Calu3 (cell line): ENCODE data around the gene TSC22D3. TPM values are rescaled to one million over a fixed set of nuclear protein-coding genes. Genes with fewer than 3 reads are reported as not detected.
A peak's percentile ranks its signal among the peaks of the same experiment; 100 is the strongest.

Source experiments
- BruUV-seq: library from RNA; stranded (reverse); fragments of 400-500 nt; replicated peaks from 2 replicates; lab custom pipeline; 2021; lab: Mats Ljungman, UMichigan
- CTCF ChIA-PET: fragments of 300-600 bp; sonication (Branson Sonifier 250); formaldehyde crosslinking; loops from one replicate; lab custom pipeline; 2022; ENCODE audit warnings: antibody characterized with exemption; lab: Charles Lee
- DNase-seq: peaks from one replicate; pipeline ENCODE4 v3.0.0; 2022
- H3K27ac Mint-ChIP-seq: one replicate; pipeline ENCODE4 v1.8.0; 2022; ENCODE audit warnings: mixed read lengths; ENCODE audit not compliant: unreplicated experiment
- H3K27me3 Mint-ChIP-seq: one replicate; pipeline ENCODE4 v1.8.0; 2022; ENCODE audit warnings: mixed read lengths; ENCODE audit not compliant: unreplicated experiment
- H3K36me3 Mint-ChIP-seq: one replicate; pipeline ENCODE4 v1.8.0; 2022; ENCODE audit warnings: mild to moderate bottlenecking, moderate library complexity, mixed read lengths; ENCODE audit not compliant: insufficient read depth, unreplicated experiment
- H3K4me1 Mint-ChIP-seq: one replicate; pipeline ENCODE4 v1.8.0; 2022; ENCODE audit warnings: mild to moderate bottlenecking, low read depth, mixed read lengths; ENCODE audit not compliant: unreplicated experiment
- H3K4me3 Mint-ChIP-seq: one replicate; pipeline ENCODE4 v1.8.0; 2022; ENCODE audit warnings: mild to moderate bottlenecking, low read depth, moderate library complexity, mixed read lengths; ENCODE audit not compliant: unreplicated experiment
- H3K9me3 Mint-ChIP-seq: one replicate; pipeline ENCODE4 v1.8.0; 2022; ENCODE audit warnings: low read depth, mixed read lengths; ENCODE audit not compliant: unreplicated experiment
- CTCF ChIP-seq: fragments of 200-600 bp; IDR thresholded peaks from one replicate; pipeline ENCODE4 v1.8.0; 2022; ENCODE audit warnings: antibody characterized with exemption; ENCODE audit not compliant: unreplicated experiment
- intact Hi-C: fragments of 100-400 bp; cut with micrococcal nuclease; formaldehyde crosslinking; loops from one replicate; pipeline ENCODE4 v1.10.0; 2022; ENCODE audit not compliant: unreplicated experiment
- total RNA-seq: library from RNA; stranded (reverse); gene quantifications from 2 replicates; pipeline ENCODE4 v1.2.3, GENCODE V29; 2022

Gene TSC22D3
- total RNA-seq, 1 experiment from 2014 or later: 48.3 TPM

GRCh38 chrX:107750861-107751445 is 24.6 kb downstream of the TSC22D3 start:
- no peaks in the 10 kb centered on the region for H3K9me3 Mint-ChIP-seq
- no TSS peak for BruUV-seq
- no peak for TF ChIP-seq CTCF
- H3K4me3 Mint-ChIP-seq: no peak overlapping the region
- peaks cover 10% of the 10 kb centered on the region for H3K4me1 Mint-ChIP-seq
- intact Hi-C loops: no loop called here
- CTCF ChIA-PET: no interaction called here
- H3K27me3 Mint-ChIP-seq: no peaks in the 10 kb centered on the region
- H3K27ac Mint-ChIP-seq: no peak overlapping the region
- no peaks in the 10 kb centered on the region for H3K36me3 Mint-ChIP-seq
- DNase-seq: no peak

GRCh38 chrX:107750263-107750662 is 25.3 kb downstream of the TSC22D3 start:
- no peak for DNase-seq
- Mint-ChIP-seq H3K27ac (no peak overlapping the region), H3K9me3 (no peaks in the 10 kb centered on the region), H3K36me3 (no peaks in the 10 kb centered on the region), H3K27me3 (no peaks in the 10 kb centered on the region), H3K4me1 (peaks cover 10% of the 10 kb centered on the region), H3K4me3 (no peak overlapping the region)
- no peak for TF ChIP-seq CTCF
- intact Hi-C loops: no loop called here
- BruUV-seq: no TSS peak
- CTCF ChIA-PET: interaction anchor here (0.7 kb wide), 1 partner anchor 35 kb away, joined by 5 read pairs; no protein-coding TSS in a partner anchor

GRCh38 chrX:107748506-107748905 is 27.1 kb downstream of the TSC22D3 start:
- intact Hi-C loops: no loop called here
- no peaks in the 10 kb centered on the region for H3K27me3 Mint-ChIP-seq
- H3K4me3 Mint-ChIP-seq: no peak overlapping the region
- no peak for DNase-seq
- no peak for TF ChIP-seq CTCF
- peaks cover 10% of the 10 kb centered on the region for H3K4me1 Mint-ChIP-seq
- H3K9me3 Mint-ChIP-seq: no peaks in the 10 kb centered on the region
- no TSS peak for BruUV-seq
- CTCF ChIA-PET: no interaction called here
- H3K36me3 Mint-ChIP-seq: no peaks in the 10 kb centered on the region
- H3K27ac Mint-ChIP-seq: no peak overlapping the region

GRCh38 chrX:107747596-107748161 is 27.9 kb downstream of the TSC22D3 start:
- no peak overlapping the region for H3K4me3 Mint-ChIP-seq
- CTCF ChIA-PET: interaction anchor here (1.4 kb wide), 1 partner anchor 16 kb away, joined by 3 read pairs; no protein-coding TSS in a partner anchor

More at GRCh38 chrX:107747596-107748161, 27.9 kb downstream of the TSC22D3 start:
- BruUV-seq: no TSS peak
- Mint-ChIP-seq H3K9me3 (no peaks in the 10 kb centered on the region), H3K36me3 (no peaks in the 10 kb centered on the region), H3K4me1 (peaks cover 10% of the 10 kb centered on the region), H3K27me3 (no peaks in the 10 kb centered on the region), H3K27ac (no peak overlapping the region)
- peak; percentile 9 for DNase-seq
- no peak for TF ChIP-seq CTCF
- intact Hi-C loops: no loop called here
